ENCODE measurements around the gene NACC2.
A peak's percentile ranks its signal among the peaks of the same experiment; 100 is the strongest.

NACC2 gene, protein sequence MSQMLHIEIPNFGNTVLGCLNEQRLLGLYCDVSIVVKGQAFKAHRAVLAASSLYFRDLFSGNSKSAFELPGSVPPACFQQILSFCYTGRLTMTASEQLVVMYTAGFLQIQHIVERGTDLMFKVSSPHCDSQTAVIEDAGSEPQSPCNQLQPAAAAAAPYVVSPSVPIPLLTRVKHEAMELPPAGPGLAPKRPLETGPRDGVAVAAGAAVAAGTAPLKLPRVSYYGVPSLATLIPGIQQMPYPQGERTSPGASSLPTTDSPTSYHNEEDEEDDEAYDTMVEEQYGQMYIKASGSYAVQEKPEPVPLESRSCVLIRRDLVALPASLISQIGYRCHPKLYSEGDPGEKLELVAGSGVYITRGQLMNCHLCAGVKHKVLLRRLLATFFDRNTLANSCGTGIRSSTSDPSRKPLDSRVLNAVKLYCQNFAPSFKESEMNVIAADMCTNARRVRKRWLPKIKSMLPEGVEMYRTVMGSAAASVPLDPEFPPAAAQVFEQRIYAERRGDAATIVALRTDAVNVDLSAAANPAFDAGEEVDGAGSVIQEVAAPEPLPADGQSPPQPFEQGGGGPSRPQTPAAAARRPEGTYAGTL

DNA sequence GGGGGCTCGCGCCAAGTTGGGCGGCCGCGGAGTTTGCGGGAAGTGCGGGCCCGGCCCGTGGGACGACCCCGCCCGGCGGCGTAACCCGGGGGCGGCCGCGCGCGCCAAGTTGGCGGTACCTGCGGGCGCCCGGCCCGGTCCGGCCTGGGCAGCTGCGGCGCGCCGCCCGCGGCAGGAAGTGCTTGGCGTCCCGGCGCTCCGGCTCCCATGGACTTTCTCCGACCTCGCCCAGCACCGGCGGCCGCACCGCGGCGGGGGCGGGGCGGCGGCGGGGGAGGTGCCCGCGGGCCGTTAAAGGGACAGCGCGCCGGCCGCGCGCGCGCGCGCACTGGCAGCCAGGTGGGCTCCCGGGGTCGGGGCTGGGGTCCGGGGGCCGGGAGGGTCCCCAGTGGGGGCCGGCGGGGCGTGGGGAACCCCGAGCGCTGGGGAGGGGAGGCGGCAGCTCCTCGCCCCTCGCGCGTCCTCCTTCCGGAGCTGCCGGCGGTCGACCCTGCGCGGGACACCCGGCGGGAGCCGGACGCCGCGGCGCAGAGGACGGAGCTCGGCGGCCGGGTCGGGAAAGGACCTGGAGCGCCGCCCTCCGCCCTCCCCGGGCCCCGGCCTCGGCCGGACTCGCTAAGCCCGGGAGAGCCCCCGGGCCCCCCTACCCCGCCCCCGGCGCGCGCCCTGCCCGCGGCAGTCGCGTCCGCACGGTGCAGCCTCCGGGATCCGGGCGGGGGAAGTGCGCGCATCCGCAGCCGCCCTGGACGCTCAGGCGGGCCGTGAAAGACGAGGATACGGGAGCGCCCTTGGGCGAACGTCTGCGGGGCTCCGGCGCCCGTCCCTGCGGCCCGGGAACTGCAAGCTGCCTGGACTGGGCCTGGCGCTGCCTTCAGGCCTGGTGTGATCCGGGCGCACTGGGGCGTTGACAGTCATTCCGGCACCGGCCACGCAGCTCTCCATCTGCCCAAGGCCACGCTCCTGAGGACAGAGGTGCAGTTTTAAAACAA is at the start of gene NACC2:
NACC2 (minus strand) TSS at position 220 of the 989 bp plus-strand sequence. CDS start 44,768 bp downstream, outside the sequence.
- peak in 1 of 2 donors; percentile 33 for DNase-seq (ENCODE audit: low read depth in 2 of 2)

DNA sequence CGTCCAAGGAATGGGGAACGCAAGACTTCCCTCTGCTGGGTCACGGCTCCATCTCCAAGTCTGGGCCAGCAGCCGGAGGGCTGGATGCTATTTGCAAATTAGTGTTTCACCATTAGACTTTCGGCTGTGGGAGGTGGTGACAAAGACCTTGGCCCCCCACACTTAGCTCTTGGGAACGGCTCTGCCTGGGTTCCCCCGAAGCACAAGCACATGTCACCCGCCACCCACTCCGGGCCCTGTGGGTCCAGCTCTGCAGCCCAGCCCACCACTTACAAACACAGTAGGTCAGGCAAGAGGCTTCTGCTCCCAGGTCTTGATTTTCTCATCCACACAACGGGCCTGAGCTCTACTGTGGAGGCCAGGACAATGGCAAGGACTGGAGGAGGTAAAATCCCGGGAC is 49.4 kb upstream of the NACC2 start:
- no peak for DNase-seq (ENCODE audit: low read depth in 2 of 2)

DNA sequence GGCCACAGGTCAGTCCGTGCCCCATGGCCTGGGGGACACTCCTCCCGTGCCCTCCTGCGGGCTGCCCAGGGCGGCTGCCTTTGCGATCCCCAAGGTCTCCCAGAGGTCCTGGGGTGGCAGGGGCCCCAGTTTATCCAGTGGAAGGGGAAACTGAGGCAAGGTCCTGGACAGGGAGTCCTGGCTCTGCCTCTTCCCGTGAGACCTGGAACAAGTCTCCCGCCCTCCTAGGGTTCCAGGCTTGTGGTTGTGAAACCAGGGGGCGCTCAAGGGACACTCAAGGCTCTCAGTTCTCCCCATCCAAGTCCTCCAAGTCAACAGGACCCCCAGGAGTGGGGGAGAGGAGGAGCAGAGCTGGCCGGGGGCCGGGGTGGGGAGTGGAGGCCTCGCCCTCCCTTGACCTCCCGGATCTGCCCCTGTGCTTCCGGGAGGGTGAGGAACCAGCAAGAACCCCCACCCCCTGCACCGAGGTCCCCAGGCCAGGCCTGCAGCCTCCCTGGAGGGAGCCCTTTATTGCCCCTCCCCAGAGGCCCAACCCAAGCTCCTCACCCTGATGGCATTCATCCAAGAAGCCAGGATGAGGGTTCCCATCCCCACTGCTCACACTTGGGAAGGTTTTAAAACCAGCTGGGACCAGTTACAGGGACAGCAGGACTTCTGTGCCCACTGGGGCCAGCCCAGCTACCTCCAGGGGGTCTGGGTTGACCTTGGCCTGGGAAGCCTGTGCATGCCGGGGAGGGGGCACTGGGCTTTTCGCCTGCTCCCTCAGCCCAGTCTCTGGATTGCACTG is 48.3 kb upstream of the NACC2 start:
- DNase-seq (ENCODE audit: low read depth in 2 of 2), result no peak

GRCh38 chr9:136142859-136143214 is 47.7 kb upstream of the NACC2 start:
- DNase-seq (ENCODE audit: low read depth in 2 of 2), result no peak

- DNase-seq (ENCODE audit: low read depth in 2 of 2), result no peak
These were observed 47.3 kb upstream of the NACC2 start for GRCh38 chr9:136142414-136142796.

- DNase-seq (ENCODE audit: low read depth in 2 of 2), result no peak
These were observed 46.8 kb upstream of the NACC2 start for GRCh38 chr9:136141682-136142413.

- DNase-seq (ENCODE audit: low read depth in 2 of 2), result no peak
These were observed 45.9 kb upstream of the NACC2 start for GRCh38 chr9:136140966-136141365.

GRCh38 chr9:136140046-136140445 is 45.0 kb upstream of the NACC2 start:
- no peak for DNase-seq (ENCODE audit: low read depth in 2 of 2)

DNA sequence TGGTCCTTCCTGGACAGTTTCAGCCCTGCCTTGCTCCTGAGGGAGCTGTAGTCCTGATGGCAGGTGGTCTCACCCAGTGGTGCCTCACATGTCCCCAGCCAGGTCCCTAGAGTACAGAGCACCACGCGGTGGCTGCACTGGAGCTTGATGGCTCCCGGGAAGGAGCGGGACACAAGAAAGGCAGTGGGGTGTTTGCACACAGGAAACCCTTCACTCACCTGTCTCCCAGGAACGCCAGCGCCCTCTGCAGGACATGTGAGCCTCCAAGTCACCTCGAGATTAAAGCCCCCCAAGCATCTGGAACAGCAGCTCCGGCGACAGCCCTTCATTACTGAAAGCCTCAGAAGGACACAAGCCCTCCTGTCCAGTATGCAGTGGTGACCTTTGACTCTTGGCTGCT is 43.5 kb upstream of the NACC2 start:
- DNase-seq (ENCODE audit: low read depth in 2 of 2), result no peak

DNA sequence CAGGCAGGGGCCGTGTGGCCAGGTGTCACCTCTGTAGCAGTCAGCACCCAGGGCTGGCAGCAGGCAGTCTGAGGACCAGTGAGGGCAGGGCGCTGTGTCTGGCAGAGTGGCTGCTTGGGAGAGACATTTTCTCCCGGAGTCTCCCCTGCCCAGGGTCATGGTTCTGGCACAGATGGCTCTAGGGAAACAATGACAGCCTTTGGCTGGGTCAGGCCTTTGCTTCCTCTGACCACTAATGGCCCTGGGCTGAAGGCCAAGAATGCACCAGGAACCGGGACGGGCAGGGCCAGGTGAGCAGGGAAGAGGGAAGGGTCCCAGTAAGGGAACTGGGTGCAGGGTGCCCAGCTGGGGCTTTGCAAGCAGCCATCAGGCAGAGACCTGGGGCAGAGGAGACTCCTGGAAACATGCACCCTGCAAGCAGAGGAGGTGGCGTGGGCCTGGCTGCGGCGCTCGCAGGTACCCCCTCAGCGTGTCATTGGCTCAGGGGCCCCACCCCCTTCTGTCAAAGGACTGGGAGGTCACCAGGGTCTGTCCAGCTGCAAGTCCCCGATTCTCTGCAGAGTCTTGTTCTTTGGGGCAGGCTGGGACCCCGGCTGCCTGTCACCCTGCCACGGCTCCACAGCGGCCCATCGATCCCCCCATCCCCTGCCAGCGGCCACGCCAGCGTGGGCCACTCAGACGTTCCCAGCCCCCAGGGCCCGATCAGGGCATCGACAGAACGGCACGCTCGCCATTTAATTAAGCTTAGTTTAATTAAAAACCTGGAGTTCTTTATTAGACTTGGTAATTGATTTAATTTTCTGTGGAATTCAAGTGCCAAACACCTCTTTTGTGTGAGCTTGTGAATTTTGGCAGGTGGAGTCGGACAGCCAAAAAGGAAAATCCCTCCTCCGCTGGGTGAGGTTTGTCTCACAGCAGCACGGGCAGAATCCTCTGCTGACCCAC is 42.5 kb upstream of the NACC2 start:
- DNase-seq (ENCODE audit: low read depth in 2 of 2), result no peak

- DNase-seq (ENCODE audit: low read depth in 2 of 2), result no peak
These were observed 41.2 kb upstream of the NACC2 start for GRCh38 chr9:136136127-136136925.

DNA sequence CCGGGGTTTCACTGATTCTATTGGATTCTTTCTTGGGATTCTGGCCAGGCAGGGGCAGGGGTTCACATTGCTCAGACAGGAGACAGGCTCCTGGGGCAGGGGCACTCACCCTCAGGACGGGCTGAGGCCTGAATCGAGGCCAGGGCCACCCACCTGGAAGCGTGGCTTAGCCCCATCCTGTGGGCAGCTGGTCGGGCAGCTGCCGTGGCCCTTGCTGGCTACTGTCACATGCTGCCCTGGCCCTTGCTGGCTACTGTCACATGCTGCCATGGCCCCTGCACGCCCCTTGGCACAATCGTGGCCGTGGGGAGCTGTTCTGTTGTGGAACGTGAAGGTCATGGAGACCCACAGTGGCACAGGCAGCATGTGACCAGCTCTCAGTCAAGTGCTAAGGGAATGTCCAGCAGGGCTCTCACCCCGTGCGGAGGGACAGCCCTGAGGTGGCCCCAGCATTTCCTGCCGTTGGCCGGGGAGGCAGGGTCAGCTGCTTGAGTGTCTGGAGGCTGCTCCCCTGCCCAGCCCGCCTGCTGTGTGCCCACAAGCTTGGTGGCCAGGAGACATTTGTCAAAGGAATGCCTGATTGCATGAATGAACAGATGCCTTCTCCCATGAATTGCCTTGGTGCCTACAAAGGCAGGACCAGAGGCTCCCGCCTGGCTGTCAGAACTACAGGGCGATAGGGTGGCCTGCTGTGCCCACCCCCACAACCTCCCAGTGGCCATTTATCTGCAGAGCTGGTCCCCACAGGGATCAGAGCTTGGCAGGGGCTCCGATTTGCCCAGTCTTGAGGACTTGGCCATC is 40.4 kb upstream of the NACC2 start:
- no peak for DNase-seq (ENCODE audit: low read depth in 2 of 2)

DNA sequence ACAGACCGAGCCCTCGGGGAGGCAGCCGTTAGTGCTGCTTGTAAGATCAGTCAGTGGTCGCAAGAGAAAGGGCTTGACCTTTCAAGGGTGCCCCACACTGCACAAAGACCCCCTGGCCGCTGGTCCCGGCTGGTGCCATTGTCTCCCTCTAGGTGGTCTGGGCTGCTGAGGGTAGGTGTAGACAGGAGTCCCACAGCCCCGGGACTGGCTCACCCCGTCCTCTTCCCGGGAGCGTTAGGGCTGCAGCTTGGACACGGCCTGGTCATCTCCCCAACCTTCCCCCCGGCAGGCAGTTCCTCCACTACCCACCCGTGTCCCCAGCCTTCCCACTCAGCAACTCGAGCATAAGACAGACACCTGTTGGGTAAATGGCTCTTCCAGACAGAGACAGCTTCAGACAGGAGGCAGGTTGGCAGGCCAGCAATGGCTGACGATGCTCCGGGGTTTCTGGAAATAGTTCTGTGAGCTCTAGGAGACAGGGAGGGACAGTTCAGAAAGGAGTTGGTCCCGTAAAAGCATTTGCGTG is 38.9 kb upstream of the NACC2 start:
- no peak for DNase-seq (ENCODE audit: low read depth in 2 of 2)

- no peak for DNase-seq (ENCODE audit: low read depth in 2 of 2)
These were observed 38.3 kb upstream of the NACC2 start for GRCh38 chr9:136133191-136133958.

DNA sequence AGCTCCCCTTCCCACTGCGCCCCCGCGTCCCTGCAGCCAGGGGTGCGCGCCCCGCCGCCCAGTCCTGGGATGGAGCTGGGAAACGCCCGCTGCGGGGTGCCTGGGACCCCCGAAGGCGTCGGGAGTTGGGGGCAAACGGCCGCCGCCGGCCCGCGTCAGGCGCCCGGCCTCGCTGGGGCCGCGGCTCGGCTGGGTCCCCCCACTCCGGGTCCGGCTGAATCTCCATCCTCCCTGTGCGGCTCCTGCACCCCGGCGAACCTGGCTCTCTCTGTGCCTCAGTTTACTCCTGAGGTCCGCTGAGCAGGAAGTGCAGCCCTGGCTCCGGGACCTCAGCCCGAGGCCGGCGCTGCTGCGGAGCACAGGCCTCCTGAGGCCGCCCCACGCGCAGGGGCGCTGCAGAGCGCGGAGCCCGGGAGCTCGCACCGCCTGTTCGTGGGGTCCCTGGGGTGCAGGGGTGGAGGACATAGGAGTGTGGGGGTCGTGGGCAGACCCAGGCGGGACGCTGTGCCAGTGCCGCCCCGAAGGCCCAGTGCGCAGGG is 37.5 kb upstream of the NACC2 start:
- no peak for DNase-seq (ENCODE audit: low read depth in 2 of 2)

- DNase-seq (ENCODE audit: low read depth in 2 of 2), result no peak
These were observed 36.8 kb upstream of the NACC2 start for GRCh38 chr9:136131629-136132511.
